ENCODE results near the gene JCHAIN.

DNA sequence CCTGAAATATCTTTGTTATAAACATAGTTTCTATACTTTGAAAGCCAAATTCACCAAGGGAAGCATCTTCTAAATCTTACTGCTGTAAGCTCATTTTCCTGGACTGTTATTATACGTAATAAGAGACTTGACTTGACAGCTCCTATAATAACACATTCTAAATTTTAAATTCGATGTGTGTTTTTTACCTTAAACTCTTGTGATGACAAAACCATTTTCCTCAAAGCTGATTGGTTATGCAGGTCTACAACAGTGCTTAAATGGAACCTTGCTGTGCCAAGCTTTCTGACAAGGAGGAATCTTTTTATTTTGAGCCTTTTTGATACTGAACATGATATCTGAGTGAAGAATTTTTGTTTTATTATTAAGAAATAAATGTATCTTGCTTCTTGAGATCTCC lies 37.9 kb downstream of the JCHAIN start, which contains the start of gene ENAM:
- TF ChIP-seq YY1 (IDR thresholded peaks at IDR 0.05; ENCODE audit: insufficient read depth, insufficient read length) (no peak), ZNF274 (IDR thresholded peaks at IDR 0.05; ENCODE audit: low read depth, low read length) (no peak)
